Measurements from ENCODE around the gene WDR47.
"Not testable (repeated sequence)": the region's sequence is repeated elsewhere in the genome, so short reads cannot be mapped to it uniquely, and the experiment has no call there.

WDR47 gene

DNA sequence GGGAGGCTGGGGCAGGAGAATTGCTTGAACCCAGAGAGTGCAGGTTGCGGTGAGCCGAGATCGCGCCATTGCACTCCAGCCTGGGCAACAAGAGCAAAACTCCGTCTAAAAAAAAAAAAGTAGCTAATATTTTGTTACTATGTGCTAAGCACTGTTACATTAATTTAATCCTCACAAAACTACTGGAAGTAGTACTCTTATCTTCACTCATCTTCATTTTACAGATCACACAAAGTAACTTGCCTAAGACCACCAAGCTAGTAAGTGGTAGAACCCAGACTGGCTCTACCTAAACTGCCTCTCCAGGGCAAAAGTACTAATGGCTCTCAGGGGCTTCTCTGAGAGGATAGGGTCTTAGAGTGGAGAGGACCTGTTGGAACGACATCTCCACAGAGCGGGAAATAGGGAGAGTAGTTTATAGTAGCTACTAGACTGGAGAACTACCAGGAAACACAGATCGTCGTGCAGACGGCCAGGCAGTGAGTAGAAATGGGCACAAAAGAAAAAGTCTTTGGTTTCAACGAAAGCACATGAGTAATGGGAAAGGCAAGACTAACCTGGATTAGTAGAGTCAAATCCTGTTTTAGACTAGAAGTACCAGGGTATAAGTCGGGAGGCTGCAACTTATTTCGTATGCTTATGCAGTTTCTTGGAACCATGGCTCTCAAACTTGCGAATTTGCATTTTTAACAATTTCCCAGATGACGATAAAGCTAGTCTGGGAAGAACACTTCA is 80.0 kb downstream of the WDR47 start:
- DNase-seq: peak; percentile 58

DNA sequence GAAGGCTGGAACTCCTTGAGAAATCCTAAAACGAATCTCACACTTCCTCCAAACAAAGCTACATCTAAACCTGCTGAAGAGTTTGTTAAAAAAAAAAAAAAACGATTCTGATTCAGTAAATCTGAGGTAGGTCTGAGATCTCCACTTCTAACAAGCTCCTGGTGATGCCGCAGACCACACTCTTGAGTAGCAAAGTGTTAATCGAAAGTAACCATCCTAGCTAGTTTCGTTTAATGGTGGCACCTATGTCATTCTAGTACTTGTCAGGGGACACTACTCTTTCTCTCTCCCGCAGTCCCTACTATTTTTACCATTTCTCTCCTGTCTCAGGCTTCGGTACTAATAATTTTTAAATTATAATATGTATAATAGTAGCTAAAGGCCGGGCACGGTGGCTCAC is 80.7 kb downstream of the WDR47 start:
- DNase-seq: no peak

DNA sequence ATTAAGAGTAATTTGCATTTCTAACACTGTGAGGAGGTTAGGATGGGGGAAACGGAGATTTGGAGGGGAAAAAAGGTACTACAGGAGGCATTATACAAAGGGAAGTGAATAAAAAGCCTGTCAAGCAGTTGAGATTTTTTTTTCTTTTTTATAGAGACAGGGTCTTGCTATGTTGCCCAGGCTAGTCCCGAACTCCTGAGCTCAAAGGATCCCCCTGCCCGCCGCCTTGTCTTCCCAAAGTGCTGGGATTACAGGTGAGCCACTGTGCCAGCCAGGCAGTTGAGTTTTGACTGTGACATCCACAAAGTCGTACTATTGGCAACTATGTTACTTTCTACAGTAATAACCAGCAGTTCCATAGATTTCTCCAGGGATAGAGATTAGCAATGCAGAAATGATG is 81.2 kb downstream of the WDR47 start:
- DNase-seq: no peak

DNA sequence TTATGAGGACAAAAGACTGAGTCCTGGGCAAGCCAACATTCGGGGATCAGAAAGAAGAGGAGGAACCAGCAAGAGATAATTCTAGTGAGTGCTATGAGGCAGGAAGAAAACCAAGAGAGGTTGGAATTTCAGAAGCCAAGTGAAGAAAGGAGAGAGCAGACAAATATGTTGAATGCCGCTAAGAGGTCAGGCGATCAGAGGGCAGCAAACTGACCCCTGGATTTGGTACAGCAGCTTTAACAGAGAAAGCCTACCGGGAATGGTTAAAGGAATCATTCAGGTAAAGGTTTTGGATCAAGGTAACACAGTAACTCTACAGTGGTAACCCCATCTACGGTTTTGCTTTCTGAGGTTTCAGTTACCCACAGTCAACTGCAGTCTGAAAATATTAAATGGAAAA is 84.0 kb downstream of the WDR47 start:
- no peak for DNase-seq

DNA sequence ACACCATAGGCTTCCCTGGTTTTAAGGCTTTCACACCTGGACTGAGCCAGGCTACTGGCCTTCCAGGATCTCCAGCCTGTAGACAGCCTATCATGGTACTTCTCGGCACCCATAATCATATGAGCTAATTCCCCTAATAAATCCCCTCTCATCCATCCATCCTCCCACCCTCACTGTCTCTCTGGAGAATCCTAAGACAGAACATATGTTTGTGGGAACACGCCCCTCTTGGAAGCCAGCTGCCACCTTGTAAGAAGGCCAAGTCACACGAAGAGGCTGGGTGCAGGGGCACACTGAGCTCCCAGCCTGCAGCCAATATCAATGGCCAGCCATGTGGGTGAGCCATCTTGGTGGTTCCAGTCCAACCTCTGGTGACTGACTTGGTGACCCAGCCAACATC is 86.0 kb downstream of the WDR47 start:
- peak; percentile 100 for DNase-seq

DNA sequence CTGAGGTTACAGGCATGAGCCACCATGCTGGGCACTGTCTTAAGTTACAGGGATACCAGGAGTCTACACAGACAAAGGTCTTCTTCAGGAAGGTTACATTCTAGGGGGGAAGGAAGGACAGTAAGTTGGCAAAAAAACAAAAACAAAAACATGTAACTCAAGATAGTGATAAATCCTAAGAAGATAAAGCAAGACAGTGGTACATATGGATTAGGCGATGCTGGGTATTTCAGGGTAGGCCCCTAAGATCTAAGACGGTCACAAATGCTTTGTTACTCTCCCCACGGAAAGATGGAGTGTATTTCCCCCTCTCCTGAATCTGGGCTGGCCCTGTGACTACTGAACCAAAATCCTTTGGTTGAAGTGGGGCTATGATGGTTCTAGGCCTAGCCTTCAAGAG is 86.8 kb downstream of the WDR47 start:
- DNase-seq: no peak

DNA sequence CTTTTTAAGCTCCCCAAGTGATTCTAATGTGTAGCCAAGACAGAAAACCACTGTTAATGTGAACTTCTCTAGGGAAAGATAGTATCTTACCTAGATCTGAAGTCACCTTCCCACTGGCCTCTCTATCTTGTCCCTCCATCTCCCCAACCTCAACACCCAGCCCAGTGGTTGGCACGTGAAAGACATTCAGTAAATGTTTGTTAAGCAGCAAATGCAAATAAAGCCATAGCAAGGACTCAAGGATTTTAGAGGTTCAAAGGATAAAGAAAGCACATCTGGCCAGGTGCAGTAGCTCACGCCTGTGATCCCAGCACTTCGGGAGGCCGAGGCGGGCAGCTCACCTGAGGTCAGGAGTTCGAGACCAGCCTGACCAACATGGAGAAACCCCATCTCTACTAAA is 88.5 kb downstream of the WDR47 start:
- no peak for DNase-seq

DNA sequence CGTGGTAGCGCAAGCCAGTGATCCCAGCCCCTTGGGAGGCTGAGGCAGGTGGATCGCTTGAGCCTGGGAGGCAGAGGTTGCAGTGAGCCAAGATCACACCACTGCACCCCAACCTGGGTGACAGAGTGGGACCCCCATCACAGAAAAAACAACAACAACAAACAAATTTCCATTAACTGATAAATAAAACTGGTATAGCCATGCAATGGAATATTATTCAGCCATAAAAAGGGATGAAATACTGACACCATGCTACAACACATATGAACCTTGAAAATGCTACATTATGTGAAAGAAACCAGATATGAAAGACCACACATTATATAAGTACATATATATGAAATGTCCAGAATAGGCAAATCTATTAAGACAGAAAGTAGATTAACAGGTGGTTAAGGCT is 90.7 kb downstream of the WDR47 start:
- no peak for DNase-seq

DNA sequence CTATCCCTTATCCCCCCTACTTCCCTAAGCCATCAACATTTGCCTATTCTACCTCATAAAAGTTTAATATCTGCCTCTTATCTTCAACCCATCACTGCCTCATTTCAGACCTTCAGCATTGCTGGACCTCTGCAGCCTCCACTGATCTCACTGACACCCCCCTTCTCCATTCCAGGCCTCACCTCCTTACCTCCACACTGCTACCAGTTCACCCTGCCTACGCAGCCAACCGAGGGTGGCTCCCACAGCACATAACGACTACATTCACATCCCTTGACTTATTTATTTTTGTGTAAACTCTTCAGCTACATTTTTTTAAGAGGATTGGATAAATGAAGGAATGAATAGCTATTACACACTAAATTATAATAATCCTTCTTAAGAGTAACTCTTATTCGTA is 92.9 kb downstream of the WDR47 start:
- no peak for DNase-seq

DNA sequence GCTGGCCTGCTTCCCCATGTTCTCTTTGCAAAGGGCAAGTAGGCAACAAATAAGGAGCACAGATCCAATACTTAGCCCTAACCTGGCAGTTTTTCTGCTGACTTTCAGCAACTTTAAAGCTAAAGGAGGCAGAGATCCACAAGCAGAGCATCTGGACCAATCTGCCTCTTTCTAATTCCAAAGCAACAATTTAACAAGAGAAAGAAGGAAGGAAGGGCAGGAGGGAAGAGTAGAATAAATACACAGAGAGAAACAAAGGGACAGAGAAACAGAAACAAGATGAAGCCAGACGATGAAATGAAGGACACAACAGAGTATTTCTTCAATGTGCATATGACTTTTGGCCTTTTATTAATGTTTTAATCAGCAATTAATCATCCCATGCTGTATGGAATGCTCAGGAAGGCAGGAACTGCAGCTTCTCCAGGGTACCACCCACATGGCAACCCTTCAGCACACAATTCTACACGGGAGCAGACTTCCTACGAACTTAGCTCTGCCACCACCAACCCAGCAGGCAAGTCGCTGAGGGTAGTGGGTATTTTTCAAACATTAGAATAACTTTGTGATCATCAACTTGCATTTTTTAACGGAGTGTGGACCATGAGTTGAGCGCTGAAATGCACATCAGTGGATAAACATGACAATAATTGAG is 93.9 kb downstream of the WDR47 start:
- no peak for DNase-seq

DNA sequence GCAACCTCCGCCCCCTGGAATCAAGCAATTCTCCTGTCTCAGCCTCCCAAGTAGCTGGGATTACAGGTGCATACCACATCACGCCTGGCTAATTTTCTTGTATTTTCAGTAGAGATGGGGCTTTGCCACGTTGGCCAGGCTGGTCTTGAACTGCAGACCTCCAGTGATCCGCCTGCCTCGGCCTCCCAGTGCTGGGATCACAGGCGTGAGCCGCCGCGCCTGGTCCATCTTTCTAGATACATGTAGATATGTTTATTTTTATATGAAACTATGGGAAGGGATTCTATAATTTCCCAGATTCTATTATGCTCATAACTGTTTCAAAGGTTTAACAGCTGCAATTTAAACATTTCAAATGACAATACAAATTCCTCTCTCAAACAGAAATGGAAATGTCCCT is 105.7 kb downstream of the WDR47 start:
- no peak for DNase-seq

DNA sequence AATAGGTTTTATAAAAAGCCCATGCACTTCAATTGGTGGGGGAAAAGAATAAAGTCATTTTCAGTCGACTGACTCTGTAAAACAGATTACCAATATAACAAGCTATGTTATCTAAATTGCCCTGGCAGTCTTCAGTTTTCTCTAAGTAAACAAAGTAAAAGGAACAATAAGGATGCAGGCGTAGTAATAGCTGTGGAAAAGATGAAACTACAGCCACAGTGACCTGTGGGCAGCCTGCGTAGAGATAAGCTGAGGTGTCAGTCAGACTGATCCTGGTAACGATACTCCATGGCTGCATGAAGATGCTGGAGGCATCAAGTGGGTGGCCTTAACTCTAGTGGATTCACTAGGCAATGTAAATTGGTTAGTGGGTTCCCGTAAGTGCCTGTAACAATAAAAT is 108.0 kb downstream of the WDR47 start:
- DNase-seq: peak; percentile 10

DNA sequence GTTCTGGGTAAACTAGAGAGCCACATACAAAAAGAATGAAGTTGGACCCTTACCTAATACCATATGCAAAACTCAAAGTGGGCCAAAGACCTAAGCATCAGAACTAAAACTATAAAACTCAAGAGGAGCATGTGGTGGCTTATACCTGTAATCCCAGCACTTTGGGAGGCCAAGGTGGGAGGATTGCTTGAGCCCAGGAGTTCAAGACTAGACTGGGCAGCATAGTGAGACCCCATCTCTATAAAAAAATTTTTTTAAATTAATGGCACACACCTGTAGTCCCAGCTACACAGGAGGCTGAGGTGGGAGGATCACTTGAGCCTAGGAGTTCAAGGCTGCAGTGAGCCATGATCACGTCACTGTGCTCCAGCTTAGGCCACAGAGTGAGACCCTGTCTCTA is 114.3 kb downstream of the WDR47 start:
- not testable (repeated sequence) for DNase-seq

DNA sequence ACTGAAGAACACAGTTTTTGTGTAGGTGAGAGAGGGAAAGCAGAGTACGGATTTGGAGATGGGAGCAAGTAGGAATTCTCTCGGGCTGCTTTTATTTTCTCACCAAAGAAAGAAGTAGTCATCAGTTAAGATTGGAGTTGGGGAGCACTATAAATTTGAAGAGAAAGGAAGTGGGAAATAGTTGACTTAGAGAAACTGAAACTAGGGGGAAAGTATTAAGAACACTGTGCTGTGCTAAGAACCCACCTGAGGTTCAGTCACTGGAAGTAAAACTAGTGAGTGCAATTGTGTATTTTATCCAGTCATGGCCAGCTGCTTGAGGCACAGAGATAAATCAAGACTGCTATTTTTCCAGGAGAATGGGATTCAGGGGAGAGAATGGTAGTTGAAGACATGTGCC is 116.0 kb downstream of the WDR47 start:
- no peak for DNase-seq

Measured in NCI-H82 (cell line).